ENCODE measurements around the gene EDRF1. TPM values are rescaled to one million over a fixed set of nuclear protein-coding genes. Genes with fewer than 3 reads are reported as not detected.

The EDRF1 gene
- total RNA-seq, 1 experiment from 2014 or later = 32.9 TPM

GRCh38 chr10:125720002-125720382 lies 483 bp downstream of the EDRF1 start:
- POLR2A ChIA-PET = interaction anchor here (0.7 kb wide), 1 partner anchor 87 kb away, joined by 3 read pairs; no protein-coding TSS in a partner anchor
- DNase-seq (ENCODE audit: low spot score) (no peak), ATAC-seq (no peak)
- CTCF ChIA-PET = interaction anchor here (1.0 kb wide), 2 partner anchors 13 to 271 kb away, joined by 3 to 4 read pairs; no protein-coding TSS in a partner anchor
- Mint-ChIP-seq H3K9me3 (peaks cover 6% of the 10 kb centered on the region), H3K4me3 (peak overlapping the region; percentile 95), H3K4me1 (peaks cover 11% of the 10 kb centered on the region), H3K27ac (peak overlapping the region; percentile 84), H3K27me3 (ENCODE audit: low read depth) (peaks cover 10% of the 10 kb centered on the region), H3K36me3 (peaks cover 39% of the 10 kb centered on the region)
- TF ChIP-seq PRDM15 (CRISPR knock-in tag; IDR thresholded peaks at IDR 0.05) = 0 out of 2 replicates have a peak, but pooled peaks have one; percentile 5
- TF ChIP-seq NFYB (CRISPR knock-in tag; conservative IDR thresholded peaks at IDR 0.05; ENCODE audit: low read depth) = no peak
- 0 out of 2 replicates have a peak, but pooled peaks have one; percentile 1 for TF ChIP-seq JUN (CRISPR knock-in tag; IDR thresholded peaks at IDR 0.05)
- no peak for TF ChIP-seq PRRX2 (CRISPR knock-in tag; IDR thresholded peaks at IDR 0.05)
- TF ChIP-seq CREM (CRISPR knock-in tag; IDR thresholded peaks at IDR 0.05) = 0 out of 2 replicates have a peak, but pooled peaks have one; percentile 8
- TF ChIP-seq SOX15 (CRISPR knock-in tag; IDR thresholded peaks at IDR 0.05) = no peak
- no peak for TF ChIP-seq ZNF232 (CRISPR knock-in tag; IDR thresholded peaks at IDR 0.05)
- TF ChIP-seq ZNF219 (CRISPR knock-in tag; IDR thresholded peaks at IDR 0.05; ENCODE audit: borderline replicate concordance) = no peak

- peak overlapping the region; percentile 95 for H3K4me3 Mint-ChIP-seq
- peaks cover 7% of the 10 kb centered on the region for H3K27me3 Mint-ChIP-seq (ENCODE audit: low read depth)
- ChIA-PET POLR2A (no interaction called here), CTCF (no interaction called here)
- peaks cover 46% of the 10 kb centered on the region for H3K36me3 Mint-ChIP-seq
- peaks cover 3% of the 10 kb centered on the region; the same call in 1 of the 2 replicates for H3K9me3 Mint-ChIP-seq
- TF ChIP-seq SOX15 (CRISPR knock-in tag; IDR thresholded peaks at IDR 0.05) (no peak), AFF4 (CRISPR knock-in tag; IDR thresholded peaks at IDR 0.05; ENCODE audit: borderline replicate concordance) (no peak), ATF6 (CRISPR knock-in tag; IDR thresholded peaks at IDR 0.05) (no peak), ZNF532 (CRISPR knock-in tag; IDR thresholded peaks at IDR 0.05; ENCODE audit: borderline replicate concordance) (no peak), MXD4 (CRISPR knock-in tag; IDR thresholded peaks at IDR 0.05; ENCODE audit: borderline replicate concordance) (no peak), ATF3 (CRISPR knock-in tag; conservative IDR thresholded peaks at IDR 0.05) (no peak), GRHL2 (CRISPR knock-in tag; IDR thresholded peaks at IDR 0.05; ENCODE audit: insufficient replicate concordance, severe bottlenecking) (no peak), CBFB (CRISPR knock-in tag; IDR thresholded peaks at IDR 0.05; ENCODE audit: low read depth) (no peak), HMGA2 (CRISPR knock-in tag; IDR thresholded peaks at IDR 0.05) (no peak), TEAD4 (CRISPR knock-in tag; IDR thresholded peaks at IDR 0.05) (no peak), STAT6 (CRISPR knock-in tag; conservative IDR thresholded peaks at IDR 0.05; ENCODE audit: low read depth) (no peak)
- 0 out of 2 replicates have a peak overlapping the region, but pooled peaks have one; percentile 20 for H3K27ac Mint-ChIP-seq
- ATAC-seq (no peak), DNase-seq (ENCODE audit: low spot score) (no peak)
- H3K4me1 Mint-ChIP-seq = peaks cover 11% of the 10 kb centered on the region
Observed at GRCh38 chr10:125721035-125721434, 1.5 kb downstream of the EDRF1 start.
